HEK293T (cell line): Measurements from ENCODE around the gene MAP4K4.

Experiments used
- BHLHE40 ChIP-seq: fragments of 450-650 bp; IDR thresholded peaks from 2 replicates; pipeline ENCODE4 v1.6.1; 2016; ENCODE audit warnings: mild to moderate bottlenecking, moderate library complexity, borderline replicate concordance
- ELF4 ChIP-seq: fragments of 450-650 bp; IDR thresholded peaks from 2 replicates; pipeline ENCODE4 v1.6.1; 2017; ENCODE audit warnings: antibody characterized with exemption
- FOXA1 ChIP-seq: fragments of 450-650 bp; IDR thresholded peaks from 2 replicates; pipeline ENCODE4 v1.6.1; 2016; ENCODE audit warnings: mild to moderate bottlenecking
- FOXK2 ChIP-seq: fragments of 450-650 bp; IDR thresholded peaks from 2 replicates; pipeline ENCODE4 v1.6.1; 2016; ENCODE audit warnings: mild to moderate bottlenecking
- FOXM1 ChIP-seq: fragments of 450-650 bp; IDR thresholded peaks from 2 replicates; pipeline ENCODE4 v1.6.1; 2017; ENCODE audit warnings: mild to moderate bottlenecking, borderline replicate concordance
- HDGF ChIP-seq: fragments of 450-650 bp; IDR thresholded peaks from 2 replicates; pipeline ENCODE4 v1.6.1; 2017; ENCODE audit warnings: antibody characterized with exemption, borderline replicate concordance
- NFRKB ChIP-seq: fragments of 450-650 bp; IDR thresholded peaks from 2 replicates; pipeline ENCODE4 v1.6.1; 2016; ENCODE audit warnings: mild to moderate bottlenecking, moderate library complexity
- PKNOX1 ChIP-seq: fragments of 450-650 bp; IDR thresholded peaks from 2 replicates; pipeline ENCODE4 v1.6.1; 2016
- SP1 ChIP-seq: fragments of 450-650 bp; IDR thresholded peaks from 2 replicates; pipeline ENCODE4 v1.6.1; 2017
- SUZ12 ChIP-seq: fragments of 450-650 bp; IDR thresholded peaks from 2 replicates; pipeline ENCODE4 v1.6.1; 2016; ENCODE audit warnings: mild to moderate bottlenecking
- TARDBP ChIP-seq: fragments of 450-650 bp; IDR thresholded peaks from 2 replicates; pipeline ENCODE4 v1.6.1; 2016
- ZNF384 ChIP-seq: fragments of 450-650 bp; IDR thresholded peaks from 2 replicates; pipeline ENCODE4 v1.6.1; 2016

- TF ChIP-seq TARDBP = no peak
- no peak for TF ChIP-seq HDGF
- TF ChIP-seq FOXM1 = no peak
- no peak for TF ChIP-seq BHLHE40
- no peak for TF ChIP-seq SP1
- no peak for TF ChIP-seq ELF4
- TF ChIP-seq NFRKB = no peak
- TF ChIP-seq FOXK2 = no peak
- no peak for TF ChIP-seq SUZ12
- TF ChIP-seq ZNF384 = no peak
- TF ChIP-seq FOXA1 = no peak
- no peak for TF ChIP-seq PKNOX1
Measured at GRCh38 chr2:101781326-101781725, 83.8 kb downstream of the MAP4K4 start.
